Superior temporal gyrus (tissue), 1 donor: ENCODE measurements around the gene UNC13C.
"Not testable (repeated sequence)": the region's sequence is repeated elsewhere in the genome, so short reads cannot be mapped to it uniquely, and the experiment has no call there.

ENCODE experiments used
- DNase-seq: peaks from one replicate; pipeline ENCODE4 v3.0.0-alpha.2; 2016; ENCODE audit errors: extremely low spot score

Gene UNC13C

GRCh38 chr15:54298396-54298795, 320.2 kb downstream of the UNC13C start:
- no peak for DNase-seq

DNA sequence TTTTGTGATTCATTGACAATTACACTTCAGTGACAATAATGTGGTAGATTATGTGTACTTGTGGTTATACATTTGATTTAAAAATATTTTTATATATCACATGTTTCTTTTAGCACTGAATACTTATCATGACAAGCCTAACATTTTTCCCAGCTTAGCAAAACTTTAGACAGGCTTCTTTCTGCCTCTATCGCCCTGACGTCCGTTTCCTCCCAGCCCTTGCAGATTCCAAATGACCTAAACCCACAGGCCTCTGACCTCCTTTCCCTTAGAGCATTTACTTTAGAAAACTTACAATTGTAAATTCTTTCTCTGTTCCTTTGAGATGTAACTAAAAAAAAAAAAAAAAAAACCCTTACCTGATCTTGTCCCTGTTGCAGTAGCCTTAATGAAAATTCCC, 326.1 kb downstream of the UNC13C start:
- no peak for DNase-seq

DNA sequence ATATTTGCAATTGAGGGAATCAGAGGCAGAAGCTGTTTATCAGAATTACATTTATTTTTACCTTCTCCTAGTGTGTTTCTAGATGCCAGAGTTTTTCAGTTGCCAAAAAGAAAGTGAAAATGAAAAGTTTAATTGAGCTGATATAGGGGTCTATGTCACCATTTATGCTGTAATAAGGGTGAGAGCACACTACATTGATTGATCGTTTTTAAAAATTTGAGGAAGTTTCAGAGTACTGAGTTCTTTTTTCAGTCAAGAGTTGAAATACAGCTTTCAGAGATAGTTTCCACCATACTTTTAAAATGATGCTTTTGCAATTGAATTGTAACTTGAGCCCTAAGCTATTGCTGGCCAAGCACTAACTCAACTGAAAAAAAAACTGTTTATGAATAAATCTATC, 326.9 kb downstream of the UNC13C start:
- DNase-seq = no peak

GRCh38 chr15:54307252-54307902, 329.1 kb downstream of the UNC13C start:
- DNase-seq = no peak

GRCh38 chr15:54307926-54308325, 329.7 kb downstream of the UNC13C start:
- DNase-seq = no peak

DNA sequence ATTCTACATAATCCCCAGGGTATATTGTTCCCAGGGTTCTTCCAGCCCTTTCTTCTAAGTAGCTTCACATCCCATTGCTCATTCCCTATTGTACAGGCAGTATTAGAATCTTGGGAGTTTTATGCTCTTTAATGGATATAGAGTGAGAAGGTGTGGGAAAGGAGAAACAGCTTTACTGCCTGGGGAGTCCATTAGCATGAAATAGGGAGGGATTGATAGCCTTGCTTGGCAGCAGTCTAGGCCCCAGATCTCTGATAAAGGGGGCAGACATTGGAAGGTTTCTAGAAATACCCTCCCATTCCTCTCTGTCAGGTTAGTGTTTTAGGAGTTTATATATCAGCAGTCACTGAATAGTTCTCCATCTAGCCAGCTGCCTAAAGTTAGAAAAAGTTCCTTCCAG, 334.3 kb downstream of the UNC13C start:
- DNase-seq = no peak

DNA sequence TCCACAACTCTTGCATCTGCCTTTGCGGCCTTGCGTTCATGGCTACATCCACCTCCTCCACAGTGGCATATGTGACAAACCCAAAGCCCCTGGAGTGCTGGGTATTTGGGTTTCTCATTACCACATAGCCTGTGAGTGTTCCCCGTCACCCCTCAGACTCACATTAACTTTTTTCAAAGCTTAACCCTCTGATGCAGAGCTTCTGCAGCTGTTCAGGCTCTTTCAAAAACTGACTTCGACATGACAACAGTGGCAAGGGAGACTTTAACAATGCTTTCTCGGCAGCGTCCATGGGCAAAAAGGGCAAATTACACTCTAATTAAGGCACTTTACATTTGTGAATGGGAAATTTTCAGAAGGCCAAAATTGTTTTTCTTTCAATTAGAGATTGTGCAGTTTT, 343.2 kb downstream of the UNC13C start:
- no peak for DNase-seq

DNA sequence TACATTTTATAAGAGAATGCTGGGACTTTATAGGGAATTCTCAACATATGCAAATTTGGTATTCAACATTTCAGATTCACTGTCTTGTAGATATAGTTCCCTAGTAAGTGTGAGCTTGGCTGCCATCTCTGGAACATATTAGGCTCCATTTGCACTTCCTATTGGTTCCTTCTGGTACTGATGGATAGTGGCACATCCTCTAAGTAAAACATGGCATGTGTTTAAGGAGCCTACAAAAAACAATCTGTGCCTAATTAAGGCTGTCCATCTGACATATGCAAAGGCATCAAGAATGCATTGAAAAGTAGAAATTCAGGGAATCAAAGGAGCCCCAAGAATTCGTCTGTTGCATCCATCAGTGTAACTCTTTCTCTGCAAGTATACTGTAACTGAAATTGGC, 344.1 kb downstream of the UNC13C start:
- no peak for DNase-seq

DNA sequence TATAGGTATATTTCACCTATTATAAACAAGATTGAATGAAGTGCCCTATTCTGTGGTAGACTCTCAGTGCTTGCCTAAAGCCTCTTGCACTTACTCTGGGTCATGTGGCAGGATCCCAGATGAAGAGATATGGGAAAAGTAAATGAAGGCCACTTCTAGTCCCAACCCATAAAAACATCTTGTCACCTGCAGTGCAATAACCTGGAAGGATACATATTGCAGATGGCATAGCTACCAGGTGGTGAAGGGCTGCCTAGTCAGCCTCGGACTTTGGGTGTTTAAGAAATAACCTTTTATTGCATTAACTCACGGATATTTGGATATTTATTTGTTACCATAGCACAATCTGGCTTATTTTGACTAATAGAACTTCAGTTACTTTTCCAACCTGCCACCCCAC, 367.1 kb downstream of the UNC13C start:
- DNase-seq = no peak

DNA sequence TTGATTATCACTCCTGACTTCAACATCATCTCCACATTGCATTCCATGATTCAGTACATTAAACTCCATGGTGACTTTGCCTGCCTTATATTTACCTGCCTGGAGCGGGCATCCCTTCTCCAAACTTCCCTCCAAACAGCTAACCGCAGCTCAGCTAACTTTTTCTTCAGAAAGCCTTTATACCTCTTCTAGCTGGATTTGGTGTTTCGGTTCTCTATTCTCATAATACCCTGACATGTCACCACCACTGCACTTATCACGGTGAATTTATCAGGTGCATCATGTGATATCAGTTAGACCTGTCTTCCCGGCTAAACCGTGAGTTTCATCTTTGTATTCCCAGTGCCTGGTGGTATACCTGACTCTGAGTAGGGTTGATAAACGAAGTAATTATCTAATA, 367.6 kb downstream of the UNC13C start:
- DNase-seq = no peak

GRCh38 chr15:54347082-54347827, 369.0 kb downstream of the UNC13C start:
- DNase-seq = no peak

DNA sequence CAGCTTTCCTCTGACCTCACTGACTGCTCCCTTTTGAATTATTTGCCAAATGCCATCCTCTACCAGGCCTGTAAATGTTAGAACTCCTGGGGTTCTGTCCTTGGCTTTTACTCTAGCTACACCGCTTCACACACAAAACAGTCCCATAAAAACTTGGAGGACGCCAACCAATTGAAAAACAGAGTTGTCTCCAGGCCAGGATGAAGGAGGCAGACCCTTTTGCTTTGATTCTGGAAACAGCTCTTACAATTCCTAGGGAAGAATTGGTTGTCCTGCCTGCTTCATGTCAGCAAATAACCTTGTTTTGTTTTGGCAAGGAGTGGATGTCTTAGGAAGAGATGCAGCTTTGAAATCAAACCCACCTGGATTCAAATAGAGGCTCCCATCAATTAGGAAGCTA, 375.5 kb downstream of the UNC13C start:
- no peak for DNase-seq

- no peak for DNase-seq
These were observed 376.1 kb downstream of the UNC13C start for GRCh38 chr15:54354341-54354740.

DNA sequence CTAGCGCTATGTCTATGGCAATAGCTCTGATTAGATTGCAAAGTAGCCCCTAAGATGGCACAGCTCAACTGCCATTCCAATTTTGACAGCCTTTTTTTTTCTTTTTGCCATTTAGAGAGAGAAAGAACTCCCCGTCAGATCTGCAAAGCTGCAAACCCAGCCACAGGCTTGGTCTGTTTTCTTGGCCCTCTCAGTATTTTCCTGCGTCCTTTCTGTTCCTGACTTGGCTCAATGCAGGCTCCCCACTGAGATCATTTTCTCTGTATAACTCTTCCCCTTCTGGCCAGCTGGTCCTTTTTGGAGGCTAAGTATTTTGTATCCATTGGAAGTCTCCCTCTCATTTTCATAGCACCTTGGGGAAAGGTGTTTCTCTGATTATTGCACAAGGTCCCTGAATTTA, 386.7 kb downstream of the UNC13C start:
- DNase-seq = no peak

DNA sequence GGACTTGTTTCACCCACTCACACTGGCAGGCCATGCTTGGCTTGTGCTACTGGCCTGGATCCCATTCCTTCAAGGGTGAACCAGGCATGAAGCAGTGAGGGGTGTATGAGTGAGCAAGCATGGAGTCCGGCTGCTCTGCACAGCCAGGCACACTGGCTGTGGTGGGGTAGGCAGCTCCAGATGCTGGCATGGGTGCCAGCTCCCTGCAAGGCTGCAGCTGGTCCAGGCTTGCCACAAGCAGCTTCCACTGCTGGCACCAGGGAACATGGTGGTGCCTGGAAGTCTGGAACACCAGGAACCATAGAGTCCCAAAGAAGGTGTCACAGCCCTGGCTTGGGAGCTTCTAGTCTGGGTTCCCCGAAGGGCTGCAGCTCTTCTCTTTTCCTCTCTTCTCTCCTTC, 395.1 kb downstream of the UNC13C start:
- DNase-seq = no peak

DNA sequence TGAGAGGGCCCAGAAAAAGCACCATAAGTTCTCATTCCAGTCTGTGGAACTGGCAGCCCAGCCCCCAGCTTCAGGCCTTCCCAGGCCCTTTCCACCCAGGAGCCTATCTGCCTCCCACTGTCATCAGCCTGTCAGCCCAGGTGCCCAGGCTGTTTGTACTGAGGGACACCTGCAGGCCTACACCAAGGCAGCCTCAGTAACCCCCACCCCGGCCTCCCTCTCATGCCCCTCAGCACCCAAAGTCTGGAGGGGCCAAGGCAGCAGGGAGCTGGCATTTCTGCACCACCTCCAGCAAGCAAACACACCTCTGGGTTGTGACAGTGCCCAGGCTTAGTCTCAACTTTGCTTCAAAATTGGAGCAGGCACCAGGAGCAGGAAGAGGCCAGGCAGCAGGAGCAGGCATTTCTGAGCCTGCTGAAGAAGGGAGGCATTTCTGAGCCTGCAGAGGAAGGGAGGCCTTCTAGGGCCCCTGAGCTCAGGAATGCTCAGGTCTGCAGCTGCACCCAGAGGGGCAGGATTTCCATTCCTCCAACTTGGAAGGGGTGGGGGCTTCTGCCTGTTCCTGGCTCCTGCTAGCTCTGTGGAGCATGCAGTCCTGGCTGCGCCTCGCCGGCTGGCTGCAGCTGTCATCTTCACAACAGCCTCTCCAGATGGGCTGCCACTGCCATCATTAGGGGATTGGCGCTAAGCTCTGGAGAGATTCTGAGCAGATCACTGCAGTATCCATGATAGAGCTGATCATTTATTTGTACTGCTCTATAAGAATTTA, 396.1 kb downstream of the UNC13C start:
- no peak for DNase-seq

GRCh38 chr15:54387799-54388198, 409.6 kb downstream of the UNC13C start:
- DNase-seq = no peak

DNA sequence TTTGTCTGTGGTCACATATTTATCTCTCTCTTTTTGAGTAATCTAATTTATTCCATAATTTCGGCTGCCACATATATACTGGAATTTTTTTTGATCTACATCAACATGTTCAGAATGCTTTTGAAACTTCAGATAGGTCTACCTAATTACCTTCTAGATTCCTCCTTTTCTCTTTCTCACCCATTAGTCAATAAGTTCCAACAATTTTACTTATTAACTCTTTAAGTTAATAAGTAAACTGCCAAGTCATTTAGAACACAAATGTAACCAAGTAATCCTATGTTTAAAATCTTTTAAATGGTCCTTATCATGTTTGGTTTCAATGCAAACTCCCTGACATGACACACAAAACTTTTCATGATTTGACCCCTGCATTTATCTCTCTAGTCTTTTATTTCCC, 410.5 kb downstream of the UNC13C start:
- no peak for DNase-seq

GRCh38 chr15:54410481-54410880, 432.2 kb downstream of the UNC13C start:
- DNase-seq = no peak

GRCh38 chr15:54424171-54424570, 445.9 kb downstream of the UNC13C start:
- DNase-seq = no peak

- no peak for DNase-seq
These were observed 450.4 kb downstream of the UNC13C start for GRCh38 chr15:54428596-54428995.

DNA sequence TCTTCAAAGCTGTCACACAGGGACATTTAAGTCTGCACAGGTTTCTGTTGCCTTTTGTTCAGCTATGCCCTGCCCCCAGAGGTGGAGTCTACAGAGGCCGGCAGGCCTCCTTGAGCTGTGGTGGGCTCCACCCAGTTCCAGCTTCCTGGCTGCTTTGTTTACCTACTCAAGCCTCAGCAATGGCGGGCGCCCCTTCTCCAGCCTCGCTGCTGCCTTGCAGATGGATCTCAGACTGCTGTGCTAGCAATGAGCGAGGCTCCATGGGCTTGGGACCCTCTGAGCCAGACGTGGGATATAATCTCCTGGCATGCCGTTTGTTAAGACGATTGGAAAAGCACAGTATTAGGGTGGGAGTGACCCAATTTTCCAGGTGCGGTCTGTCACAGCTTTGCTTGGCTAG, 472.0 kb downstream of the UNC13C start:
- not testable (repeated sequence) for DNase-seq

DNA sequence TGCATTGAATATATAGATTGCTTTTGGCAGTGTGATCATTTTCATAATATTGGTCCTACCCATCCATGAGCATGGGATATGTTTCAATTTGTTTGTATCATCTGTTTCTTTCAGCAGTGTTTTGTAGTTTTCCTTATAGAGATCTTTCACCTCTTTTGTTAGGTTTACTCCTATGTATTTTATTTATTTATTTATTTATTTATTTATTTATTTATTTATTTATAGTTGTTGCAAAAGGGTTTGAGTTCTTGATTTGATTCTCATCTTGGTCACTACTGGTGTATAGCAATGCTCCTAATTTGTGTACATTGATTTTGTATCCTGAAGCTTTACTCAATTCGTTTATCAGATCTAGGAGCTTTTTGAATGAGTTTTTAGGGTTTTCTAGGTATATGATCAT, 478.2 kb downstream of the UNC13C start:
- DNase-seq = no peak
